Adrenal gland (tissue), 5 donors: ENCODE results near the gene PRRC2B.

Source experiments
- POLR2A ChIP-seq, 2 donors: fragments of 450-650 bp; IDR thresholded peaks; one replicate each; pipeline ENCODE4 v1.6.1; 2017; ENCODE audit warnings: antibody characterized with exemption in 2 of 2, mild to moderate bottlenecking in 2 of 2, moderate library complexity in 1 of 2
- TF ChIP-seq, protein P1 (sequence below), 6 experiments: fragments of 450-650 bp in 4 of 6; fragments of 200-600 bp in 2 of 6; sonication (generic) in 1 of 6; IDR thresholded peaks; 1 replicate in 5 of 6; 2 replicates in 1 of 6; pipeline versions ENCODE4 v1.5.1 to v1.8.0; 2016 to 2021; ENCODE audit warnings: antibody characterized with exemption in 6 of 6, mild to moderate bottlenecking in 2 of 6, moderate library complexity in 1 of 6
- donor health status: DM: no; HTN: no; CAD: no.

DNA sequence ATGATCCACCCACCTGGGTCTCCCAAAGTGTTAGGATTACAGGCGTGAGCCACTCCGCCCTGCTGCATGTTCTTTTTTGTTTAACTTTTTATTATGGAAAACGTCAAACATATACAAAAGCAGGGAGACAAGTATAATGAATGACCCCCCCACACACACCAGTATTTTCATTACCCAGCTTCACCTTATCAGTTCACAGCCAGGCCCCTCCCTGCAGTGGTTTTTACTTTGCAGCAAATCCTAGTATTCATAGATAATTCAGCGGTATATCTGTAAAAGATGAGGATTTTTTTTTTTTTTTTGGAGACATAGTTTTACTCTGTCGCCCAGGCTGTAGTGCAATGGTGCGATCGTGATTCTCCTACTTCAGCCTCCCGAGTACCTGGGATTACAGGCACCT, 111.1 kb downstream of the PRRC2B start:
- TF ChIP-seq, protein P1, sequence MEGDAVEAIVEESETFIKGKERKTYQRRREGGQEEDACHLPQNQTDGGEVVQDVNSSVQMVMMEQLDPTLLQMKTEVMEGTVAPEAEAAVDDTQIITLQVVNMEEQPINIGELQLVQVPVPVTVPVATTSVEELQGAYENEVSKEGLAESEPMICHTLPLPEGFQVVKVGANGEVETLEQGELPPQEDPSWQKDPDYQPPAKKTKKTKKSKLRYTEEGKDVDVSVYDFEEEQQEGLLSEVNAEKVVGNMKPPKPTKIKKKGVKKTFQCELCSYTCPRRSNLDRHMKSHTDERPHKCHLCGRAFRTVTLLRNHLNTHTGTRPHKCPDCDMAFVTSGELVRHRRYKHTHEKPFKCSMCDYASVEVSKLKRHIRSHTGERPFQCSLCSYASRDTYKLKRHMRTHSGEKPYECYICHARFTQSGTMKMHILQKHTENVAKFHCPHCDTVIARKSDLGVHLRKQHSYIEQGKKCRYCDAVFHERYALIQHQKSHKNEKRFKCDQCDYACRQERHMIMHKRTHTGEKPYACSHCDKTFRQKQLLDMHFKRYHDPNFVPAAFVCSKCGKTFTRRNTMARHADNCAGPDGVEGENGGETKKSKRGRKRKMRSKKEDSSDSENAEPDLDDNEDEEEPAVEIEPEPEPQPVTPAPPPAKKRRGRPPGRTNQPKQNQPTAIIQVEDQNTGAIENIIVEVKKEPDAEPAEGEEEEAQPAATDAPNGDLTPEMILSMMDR (IDR thresholded peaks at IDR 0.05) = no peak
- TF ChIP-seq POLR2A (IDR thresholded peaks at IDR 0.05) = no peak
